ENCODE data around the gene ALKBH8.

DNA sequence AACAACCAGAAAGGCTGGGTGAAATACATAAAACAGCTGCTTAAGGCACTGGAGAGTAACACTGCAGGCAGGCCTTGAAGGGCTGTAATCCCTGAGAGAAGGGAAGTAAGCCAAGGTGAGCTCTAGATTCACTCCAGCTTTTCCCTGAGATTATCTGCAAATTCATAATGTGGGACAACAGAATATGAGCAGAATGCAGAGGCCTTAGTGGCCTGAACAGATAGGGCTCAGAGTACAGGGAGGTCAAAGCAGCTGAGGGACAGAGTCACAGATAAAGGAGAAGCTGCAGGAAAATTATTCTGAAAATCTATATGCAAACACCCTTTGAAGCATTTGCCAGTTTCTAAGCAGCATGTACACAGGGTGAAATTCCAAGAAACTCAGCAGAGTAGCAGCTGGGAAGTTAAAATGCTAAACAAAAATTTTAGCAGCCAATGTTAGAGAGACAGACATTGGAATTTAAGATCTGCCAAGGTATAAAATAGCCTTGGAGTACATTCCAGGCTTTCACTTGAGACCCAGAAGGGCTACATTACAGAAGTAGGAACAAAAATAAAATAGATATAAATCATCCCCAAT lies 59.8 kb downstream of the ALKBH8 start:
- TF ChIP-seq EZH2 (IDR thresholded peaks at IDR 0.05) (no peak), POLR2AphosphoS5 (IDR thresholded peaks at IDR 0.05; ENCODE audit: borderline replicate concordance, low read depth, low read length) (no peak)

All from SK-N-MC (cell line).